ENCODE results near the gene SMAD3. TPM values are rescaled to one million over a fixed set of nuclear protein-coding genes. Genes with fewer than 3 reads are reported as not detected.

The SMAD3 gene
- total RNA-seq, 1 experiment from 2014 or later = 89.2 TPM

GRCh38 chr15:67168694-67169093 lies 103.3 kb downstream of the SMAD3 start:
- no peak overlapping the region for H3K4me3 ChIP-seq (replicated peaks in 1 of 2; ENCODE audit: low read depth in 1 of 2, low read length in 2 of 2)
- no peak overlapping the region for H3K27ac ChIP-seq (ENCODE audit: low read depth, low read length)
- no peak for TF ChIP-seq CTCF (IDR thresholded peaks at IDR 0.05 in 2 of 3, conservative IDR thresholded peaks at IDR 0.05 in 1 of 3; ENCODE audit: borderline replicate concordance in 1 of 3, insufficient read depth in 1 of 3, low read depth in 2 of 3, low read length in 2 of 3)
- no peak for TF ChIP-seq EGR1 (IDR thresholded peaks at IDR 0.05; ENCODE audit: low read depth)
- no peak for TF ChIP-seq ZNF274 (IDR thresholded peaks at IDR 0.05; ENCODE audit: low read depth, low read length)
- no peak for TF ChIP-seq YY1 (IDR thresholded peaks at IDR 0.05; ENCODE audit: extremely low read depth, insufficient replicate concordance, low read depth, low read length)
- TF ChIP-seq SRF (IDR thresholded peaks at IDR 0.05; ENCODE audit: low read depth) = no peak
- no peak for TF ChIP-seq ATF3 (IDR thresholded peaks at IDR 0.05)
- TF ChIP-seq CEBPB (IDR thresholded peaks at IDR 0.05; ENCODE audit: low read depth) = no peak
- no peak for TF ChIP-seq SIN3A (IDR thresholded peaks at IDR 0.05; ENCODE audit: low read depth)
- no peak for TF ChIP-seq JUND (IDR thresholded peaks at IDR 0.05)
- TF ChIP-seq EZH2phosphoT487 (IDR thresholded peaks at IDR 0.05; ENCODE audit: borderline replicate concordance) = no peak
- TF ChIP-seq MAX (IDR thresholded peaks at IDR 0.05) = no peak
- TF ChIP-seq RAD21 (IDR thresholded peaks at IDR 0.05; ENCODE audit: low read depth) = no peak
- no peak for TF ChIP-seq CBX3 (IDR thresholded peaks at IDR 0.05; ENCODE audit: low read depth)
- no peak for TF ChIP-seq POLR2AphosphoS5 (IDR thresholded peaks at IDR 0.05; ENCODE audit: low read depth, low read length)
- TF ChIP-seq FOSL1 (IDR thresholded peaks at IDR 0.05; ENCODE audit: low read depth) = no peak
- intact Hi-C loops (cut with micrococcal nuclease) = no loop called here
- ChIA-PET CTCF (interaction anchor here (0.7 kb wide), 1 partner anchor 222 kb away, joined by 3 read pairs; no protein-coding TSS in a partner anchor), RAD21 (ENCODE audit: low non-redundant PET in 1 of 2, low total read pairs in 2 of 2, uncharacterized antibody in 2 of 2, unreplicated experiment in 2 of 2) (no interaction called here), POLR2A (no interaction called here)
- BruUV-seq (replicated peaks) = no TSS peak
- no peak overlapping the region for H3K4me2 ChIP-seq (ENCODE audit: low read length)
- no peaks in the 10 kb centered on the region for H3K9me3 ChIP-seq (ENCODE audit: control insufficient read depth in 1 of 2, insufficient read depth in 1 of 2, low read depth in 1 of 2, low read length in 2 of 2)
- no peaks in the 10 kb centered on the region for H3K27me3 ChIP-seq (ENCODE audit: insufficient read depth, low read length)
- H3K9ac ChIP-seq (ENCODE audit: low read length) = no peak overlapping the region
- ATAC-seq (no peak), DNase-seq (ENCODE audit: low read depth, low spot score) (no peak)
- peaks cover 8 to 58% of the 10 kb centered on the region in 2 experiments; a peak in 3 of 4 replicates for H3K4me1 ChIP-seq (ENCODE audit: control insufficient read depth in 1 of 2, insufficient read depth in 2 of 2, low read length in 2 of 2)
- peaks cover 36% of the 10 kb centered on the region; the same call in 1 of the 2 replicates for H3K79me2 ChIP-seq (ENCODE audit: insufficient read depth, low read length)
- peaks cover 2 to 62% of the 10 kb centered on the region in 2 experiments; a peak in 2 of 4 replicates for H3K36me3 ChIP-seq (ENCODE audit: control insufficient read depth in 1 of 2, insufficient read depth in 2 of 2, low read length in 2 of 2)
- no peaks in the 10 kb centered on the region for H4K20me1 ChIP-seq (ENCODE audit: insufficient read depth)
- H2AFZ ChIP-seq (ENCODE audit: low read depth, low read length, poor library complexity, severe bottlenecking) = no peak overlapping the region
- H3K9me2 ChIP-seq (ENCODE audit: insufficient read depth) = no peaks in the 10 kb centered on the region
